ENCODE measurements around the gene MAPK7. TPM values are rescaled to one million over a fixed set of nuclear protein-coding genes. Genes with fewer than 3 reads are reported as not detected.
A peak's percentile ranks its signal among the peaks of the same experiment; 100 is the strongest.

The MAPK7 gene
- total and polyA plus RNA-seq, 2 of the 8 experiments (the other 6 are each of a cell fraction or from before 2014, with no cell fraction given) = 15.2 to 28.1 TPM

DNA sequence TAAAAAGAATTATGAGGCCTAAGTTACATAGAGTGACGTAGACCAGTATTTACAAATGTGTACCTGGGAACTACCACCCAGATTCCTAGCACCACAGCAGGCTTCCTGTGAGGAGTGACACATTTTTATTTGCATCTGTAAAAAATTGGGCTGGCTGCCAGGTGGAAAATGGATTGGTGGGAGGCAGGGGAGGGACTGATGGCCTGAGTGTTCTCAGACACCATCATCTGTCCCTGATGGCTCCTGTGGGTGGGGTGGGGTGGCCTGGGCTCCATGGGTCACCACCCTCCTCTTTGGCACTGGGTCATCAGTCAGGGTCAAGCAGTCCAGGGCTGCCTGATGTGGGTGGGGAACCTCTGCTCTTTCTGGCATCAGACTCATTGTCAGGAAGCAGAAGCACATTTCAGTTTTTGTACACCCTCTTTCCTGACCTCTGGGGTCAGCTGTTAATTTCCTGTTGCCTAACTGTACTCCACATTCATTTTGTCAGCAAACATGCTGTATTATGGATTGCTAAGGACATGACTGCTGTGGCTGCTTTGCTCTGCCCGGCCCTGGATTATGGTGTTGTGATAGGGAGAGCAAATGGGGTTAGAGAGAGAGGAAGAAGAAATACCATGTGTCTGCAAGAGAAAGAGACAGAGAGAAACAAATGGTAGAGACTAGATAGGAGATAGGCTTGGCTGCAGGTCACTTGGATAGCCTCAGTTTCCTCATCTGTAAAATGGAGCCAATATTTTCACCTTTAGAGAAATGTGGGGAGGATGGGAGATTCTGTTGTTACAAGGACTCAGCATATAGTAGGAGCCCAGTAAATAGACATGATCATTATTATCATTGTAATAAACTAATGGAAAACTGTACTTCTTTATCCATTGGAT, 20.2 kb downstream of the MAPK7 start:
- Histone ChIP-seq H3K79me1 (ENCODE audit: low read depth, low read length) (no peaks in the 10 kb centered on the region), H3K18ac (ENCODE audit: extremely low read depth, low read length) (no peak overlapping the region), H4K20me1 (replicated peaks in 1 of 2; ENCODE audit: control insufficient read depth in 1 of 2, insufficient read depth in 2 of 2, low read length in 2 of 2) (no peaks in the 10 kb centered on the region), H4K8ac (ENCODE audit: extremely low read depth, insufficient read depth, low read length) (no peak overlapping the region), H4K5ac (ENCODE audit: insufficient read length, low read depth, low read length) (no peak overlapping the region), H3K4me3 (ENCODE audit: extremely low read depth in 1 of 4, insufficient read depth in 2 of 4, low read depth in 3 of 4, low read length in 4 of 4) (no peak overlapping the region), H2BK15ac (ENCODE audit: low read length) (peak overlapping the region; percentile 25; the same call in 1 of the 2 replicates), H3K23me2 (ENCODE audit: low read depth, low read length) (no peaks in the 10 kb centered on the region), H2BK20ac (ENCODE audit: low read length) (peak overlapping the region; percentile 9; the same call in 1 of the 2 replicates), H3K9me3 (ENCODE audit: insufficient read depth in 2 of 2, low read depth in 1 of 2, low read length in 1 of 2) (no peaks in the 10 kb centered on the region), H3K9ac (replicated peaks in 1 of 4; ENCODE audit: extremely low read depth in 1 of 4, low read depth in 3 of 4, low read length in 3 of 4) (no peak overlapping the region), H3K79me2 (ENCODE audit: control insufficient read depth in 1 of 2, insufficient read depth in 2 of 2, low read length in 2 of 2) (no peaks in the 10 kb centered on the region), H2AFZ (ENCODE audit: low read length) (no peak overlapping the region), H3K56ac (replicated peaks; ENCODE audit: insufficient read length, low read depth, low read length) (no peak overlapping the region), H3K4me2 (ENCODE audit: insufficient read depth in 1 of 2, low read depth in 2 of 2, low read length in 2 of 2) (no peak overlapping the region), H2BK120ac (replicated peaks; ENCODE audit: low read depth, low read length) (no peak overlapping the region), H2AK5ac (ENCODE audit: low read depth, low read length) (no peak overlapping the region; the same call in 1 of the 2 replicates), H3K27ac (ENCODE audit: low read depth, low read length) (no peak overlapping the region), H2BK12ac (ENCODE audit: low read depth, low read length) (peak overlapping the region; percentile 71; the same call in 1 of the 2 replicates), H3K4me1 (replicated peaks in 1 of 4; ENCODE audit: control insufficient read depth in 3 of 4, insufficient read depth in 4 of 4, low read length in 3 of 4) (peaks cover 2 to 9% (median 5%) of the 10 kb centered on the region in 4 experiments; a peak in 6 of 7 replicates), H3K36me3 (ENCODE audit: control insufficient read depth in 2 of 4, insufficient read depth in 4 of 4, low read length in 3 of 4) (no peaks in the 10 kb centered on the region), H3K4ac (replicated peaks; ENCODE audit: insufficient read length, low read depth, low read length) (no peak overlapping the region), H2BK5ac (ENCODE audit: low read depth, low read length) (peak overlapping the region; percentile 56), H3K27me3 (replicated peaks in 1 of 4; ENCODE audit: control insufficient read depth in 3 of 4, extremely low read depth in 1 of 4, insufficient read depth in 3 of 4, low read length in 3 of 4) (no peaks in the 10 kb centered on the region), H3K14ac (ENCODE audit: insufficient read length) (no peak overlapping the region), H4K91ac (replicated peaks; ENCODE audit: insufficient read length, low read length) (peak overlapping the region; percentile 76), H3K23ac (ENCODE audit: insufficient read length) (no peak overlapping the region)
- 89% methylated on average over 2 of the region's 2 CpGs; no CpG with 5 or more reads in 1 of the 2 experiments for WGBS, 2 experiments (ENCODE audit: extremely low coverage in 1 of 2, insufficient coverage in 1 of 2, insufficient read length in 1 of 2, insufficient replicate concordance in 2 of 2, low coverage in 1 of 2, low lambda C conversion rate in 2 of 2, missing lambda C conversion rate in 1 of 2)
- ChIA-PET POLR2A (ENCODE audit: partially characterized antibody) (interaction anchor here (1.0 to 1.3 kb wide), 3 partner anchors 8 to 20 kb away, joined by 3 to 5 read pairs (median 3); partner anchors contain the start of gene MAPK7), CTCF (ENCODE audit: partially characterized antibody) (interaction anchor here (0.7 to 3.1 kb wide), 14 partner anchors 10 to 363 kb away, joined by 3 to 19 read pairs (median 6); partner anchors contain the start of gene B9D1)
- FAIRE-seq = no peak
- no peak for DNase-seq (ENCODE audit: low read depth in 1 of 2, low spot score in 2 of 2)
- TF ChIP-seq, protein P1, sequence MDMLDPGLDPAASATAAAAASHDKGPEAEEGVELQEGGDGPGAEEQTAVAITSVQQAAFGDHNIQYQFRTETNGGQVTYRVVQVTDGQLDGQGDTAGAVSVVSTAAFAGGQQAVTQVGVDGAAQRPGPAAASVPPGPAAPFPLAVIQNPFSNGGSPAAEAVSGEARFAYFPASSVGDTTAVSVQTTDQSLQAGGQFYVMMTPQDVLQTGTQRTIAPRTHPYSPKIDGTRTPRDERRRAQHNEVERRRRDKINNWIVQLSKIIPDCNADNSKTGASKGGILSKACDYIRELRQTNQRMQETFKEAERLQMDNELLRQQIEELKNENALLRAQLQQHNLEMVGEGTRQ (IDR thresholded peaks at IDR 0.05; ENCODE audit: low read length) = no peak
- no peak for TF ChIP-seq ASH2L (IDR thresholded peaks at IDR 0.05; ENCODE audit: low read length)
- no peak for TF ChIP-seq KDM1A (IDR thresholded peaks at IDR 0.05; ENCODE audit: borderline replicate concordance, low read length)
- no peak for TF ChIP-seq SRF (IDR thresholded peaks at IDR 0.05; ENCODE audit: low read depth, low read length)
- no peak for TF ChIP-seq JUND (IDR thresholded peaks at IDR 0.05; ENCODE audit: low read length)
- no peak for TF ChIP-seq BCL11A (IDR thresholded peaks at IDR 0.05; ENCODE audit: low read depth in 2 of 2, low read length in 2 of 2)
- TF ChIP-seq, protein P2, sequence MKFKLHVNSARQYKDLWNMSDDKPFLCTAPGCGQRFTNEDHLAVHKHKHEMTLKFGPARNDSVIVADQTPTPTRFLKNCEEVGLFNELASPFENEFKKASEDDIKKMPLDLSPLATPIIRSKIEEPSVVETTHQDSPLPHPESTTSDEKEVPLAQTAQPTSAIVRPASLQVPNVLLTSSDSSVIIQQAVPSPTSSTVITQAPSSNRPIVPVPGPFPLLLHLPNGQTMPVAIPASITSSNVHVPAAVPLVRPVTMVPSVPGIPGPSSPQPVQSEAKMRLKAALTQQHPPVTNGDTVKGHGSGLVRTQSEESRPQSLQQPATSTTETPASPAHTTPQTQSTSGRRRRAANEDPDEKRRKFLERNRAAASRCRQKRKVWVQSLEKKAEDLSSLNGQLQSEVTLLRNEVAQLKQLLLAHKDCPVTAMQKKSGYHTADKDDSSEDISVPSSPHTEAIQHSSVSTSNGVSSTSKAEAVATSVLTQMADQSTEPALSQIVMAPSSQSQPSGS (IDR thresholded peaks at IDR 0.05; ENCODE audit: low read length) = no peak
- TF ChIP-seq POLR2A (IDR thresholded peaks at IDR 0.05; ENCODE audit: control extremely low read depth in 1 of 2, low read depth in 2 of 2, low read length in 2 of 2) = no peak
- TF ChIP-seq EZH2 (IDR thresholded peaks at IDR 0.05; ENCODE audit: low read depth, low read length, severe bottlenecking) = no peak

Data from H1 (cell line).